T-cell (primary cell): ENCODE results near the gene GGACT. TPM values are rescaled to one million over a fixed set of nuclear protein-coding genes. Genes with fewer than 3 reads are reported as not detected.

Experiments
- ATAC-seq, 4 experiments: fragments of 200-7000 bp in 3 of 4; fragments of 150-1000 bp in 1 of 4; cut with Tn5 transposase; replicated peaks in 1 of 4; 1 replicate in 3 of 4; 2 replicates in 1 of 4; pipeline ENCODE4 v1.10.0; 2021; ENCODE audit warnings: moderate library complexity in 3 of 4, mild to moderate bottlenecking in 2 of 4, moderate number of reproducible peaks in 1 of 4
- CTCF ChIA-PET, 2 donors: fragments of 300-600 bp; sonication (Branson Sonifier 250); formaldehyde crosslinking; loops; one replicate each; lab custom pipeline; 2022; ENCODE audit warnings: antibody characterized with exemption in 2 of 2; lab: Charles Lee
- POLR2A ChIA-PET, 2 donors: fragments of 300-600 bp; sonication (Branson Sonifier 250); formaldehyde crosslinking; loops; one replicate each; lab custom pipeline; 2022; ENCODE audit warnings: antibody characterized with exemption in 2 of 2; lab: Charles Lee
- DNase-seq, 35 experiments: peaks; one replicate each; pipeline versions ENCODE4 v3.0.0 to v3.0.0-alpha.2; 2013 to 2023
- H3K27ac ChIP-seq: one replicate; pipeline ENCODE4 v1.5.1; 2013; ENCODE audit warnings: low read length
- H3K27me3 ChIP-seq, 2 experiments: replicated peaks in 1 of 2; 1 replicate in 1 of 2; 2 replicates in 1 of 2; pipeline versions ENCODE4 v1.6.1 to v1.7.0; 2013; ENCODE audit warnings: low read length in 1 of 2, mixed read lengths in 1 of 2; ENCODE audit not compliant: control insufficient read depth in 2 of 2, insufficient read depth in 2 of 2; ENCODE audit errors: extremely low read depth in 1 of 2
- H3K36me3 ChIP-seq, 2 donors: 1 replicate in 1 of 2; 2 replicates in 1 of 2; pipeline versions ENCODE4 v1.6.1 to v1.7.0; 2013; ENCODE audit warnings: low read length in 1 of 2; ENCODE audit not compliant: control insufficient read depth in 2 of 2, insufficient read depth in 1 of 2; ENCODE audit errors: extremely low read depth in 1 of 2
- H3K4me1 ChIP-seq, 2 experiments: 1 replicate in 1 of 2; 2 replicates in 1 of 2; pipeline versions ENCODE4 v1.6.1 to v1.7.0; 2013; ENCODE audit warnings: low read length in 2 of 2, mixed read lengths in 1 of 2; ENCODE audit not compliant: insufficient read depth in 2 of 2, control insufficient read depth in 1 of 2; ENCODE audit errors: extremely low read depth in 1 of 2
- H3K4me3 ChIP-seq, 2 donors: 1 replicate in 1 of 2; 2 replicates in 1 of 2; pipeline versions ENCODE4 v1.5.1 to v1.7.0; 2013; ENCODE audit warnings: mild to moderate bottlenecking in 2 of 2, low read length in 1 of 2, moderate library complexity in 1 of 2; ENCODE audit not compliant: control insufficient read depth in 1 of 2; ENCODE audit errors: extremely low read depth in 1 of 2
- H3K9me3 ChIP-seq: 2 replicates; pipeline ENCODE4 v1.7.0; 2013
- H3K27ac Mint-ChIP-seq, 2 donors: one replicate each; pipeline ENCODE4 v1.8.0; 2020 to 2021; ENCODE audit warnings: mild to moderate bottlenecking in 2 of 2, mixed read lengths in 2 of 2
- H3K27me3 Mint-ChIP-seq, 2 donors: one replicate each; pipeline ENCODE4 v1.8.0; 2021 to 2022; ENCODE audit warnings: mixed read lengths in 2 of 2
- H3K36me3 Mint-ChIP-seq: one replicate; pipeline ENCODE4 v1.8.0; 2021; ENCODE audit warnings: mixed read lengths
- H3K4me1 Mint-ChIP-seq, 3 donors: one replicate each; pipeline ENCODE4 v1.8.0; 2020 to 2022; ENCODE audit warnings: mixed read lengths in 3 of 3, mild to moderate bottlenecking in 1 of 3
- H3K4me3 Mint-ChIP-seq, 3 donors: one replicate each; pipeline ENCODE4 v1.8.0; 2020 to 2022; ENCODE audit warnings: mild to moderate bottlenecking in 3 of 3, mixed read lengths in 3 of 3, moderate library complexity in 3 of 3
- H3K9me3 Mint-ChIP-seq, 3 donors: one replicate each; pipeline ENCODE4 v1.8.0; 2020 to 2022; ENCODE audit warnings: mixed read lengths in 3 of 3
- WGBS: methylation state at CpG from one replicate; pipeline ENCODE4 v1.1.5; 2013; ENCODE audit warnings: missing lambda C conversion rate; ENCODE audit not compliant: insufficient coverage; 5-methylcytosine and 5-hydroxymethylcytosine counted together
- total RNA-seq, 35 experiments: library from RNA in 6 of 35; stranded (reverse) in 6 of 35; fragments of 120-200 nt in 1 of 35; gene quantifications; one replicate each; pipeline versions ENCODE4 v1.2.1 to v1.2.4 and lab custom pipeline; 2013 to 2026

GGACT gene
- total RNA-seq, 5 donors from 2014 or later (not counting 1 experiment from before 2014, with no cell fraction given), result 4.4 to 7.9 (median 6.4) TPM

DNA sequence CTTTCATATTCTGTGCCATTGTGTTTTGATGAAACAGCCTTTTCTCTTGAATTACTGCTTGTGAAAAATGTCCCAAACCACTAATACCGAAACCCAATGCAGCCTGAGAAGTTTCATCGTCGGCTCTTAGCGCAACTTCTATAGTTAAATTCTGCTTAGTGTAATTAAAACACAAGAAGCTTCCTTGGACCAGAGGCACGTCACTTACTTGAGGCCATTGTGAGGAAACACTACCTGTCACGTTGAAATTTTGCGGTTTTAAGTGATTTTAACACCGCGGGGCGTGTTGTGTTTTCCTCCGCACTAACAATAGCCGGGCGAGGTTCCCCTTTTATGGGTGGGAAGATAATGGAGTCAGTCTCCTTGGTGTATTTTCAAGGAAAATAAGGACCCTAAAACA lies 70.9 kb downstream of the GGACT start:
- no peak overlapping the region for H3K27ac ChIP-seq
- WGBS, result 20% methylated on average over 1 of the region's 13 CpGs

DNA sequence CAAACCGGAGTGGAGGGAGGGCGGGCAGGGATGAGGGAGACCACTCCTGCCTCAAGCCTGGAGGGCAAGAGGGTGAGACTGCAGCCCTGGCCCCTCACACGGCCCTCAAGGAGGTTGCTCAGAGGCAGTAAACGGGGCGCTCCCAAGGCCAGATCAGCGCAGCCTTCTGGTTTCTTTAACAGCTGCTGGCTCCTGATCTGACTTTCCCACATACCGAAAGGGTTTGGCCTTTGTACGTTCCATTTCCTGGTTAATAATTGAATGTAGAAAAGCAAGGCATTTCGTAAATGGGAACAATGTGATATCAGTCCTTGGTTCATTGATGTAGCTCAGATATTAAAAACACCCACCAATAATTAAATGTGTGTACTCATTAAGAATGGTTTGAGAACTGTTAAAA lies 71.5 kb downstream of the GGACT start:
- H3K27ac Mint-ChIP-seq, result no peak overlapping the region
- CTCF ChIA-PET, result interaction anchor here (0.5 to 1.0 kb wide), 7 partner anchors 15 to 1096 kb away, joined by 3 to 8 read pairs (median 3); no protein-coding TSS in a partner anchor

More for the DNA sequence above, 70.9 kb downstream of the GGACT start:
- ATAC-seq, result no peak
- peak in 1 of 35 experiments; percentile 13 for DNase-seq
- no peaks in the 10 kb centered on the region for H3K9me3 Mint-ChIP-seq
- CTCF ChIA-PET, result interaction anchor here (0.6 to 1.0 kb wide), 4 partner anchors 14 to 861 kb away, joined by 3 to 8 read pairs (median 5); no protein-coding TSS in a partner anchor
- peak overlapping the region; percentile 16 to 35 (median 28) for H3K4me3 Mint-ChIP-seq
- POLR2A ChIA-PET, result interaction anchor here in 1 of 2 donors (0.6 to 0.7 kb wide), 2 partner anchors 374 to 614 kb away, joined by 4 read pairs; no protein-coding TSS in a partner anchor
- peak overlapping the region; percentile 28 to 32 for H3K27ac Mint-ChIP-seq
- H3K36me3 Mint-ChIP-seq, result no peaks in the 10 kb centered on the region
- Histone ChIP-seq H3K36me3 (no peaks in the 10 kb centered on the region), H3K4me1 (peaks cover 0 to 12% of the 10 kb centered on the region in 2 experiments), H3K9me3 (no peaks in the 10 kb centered on the region), H3K27me3 (no peaks in the 10 kb centered on the region), H3K4me3 (no peak overlapping the region)
- no peaks in the 10 kb centered on the region for H3K27me3 Mint-ChIP-seq
- peaks cover 4 to 27% (median 25%) of the 10 kb centered on the region in 3 donors for H3K4me1 Mint-ChIP-seq

DNA sequence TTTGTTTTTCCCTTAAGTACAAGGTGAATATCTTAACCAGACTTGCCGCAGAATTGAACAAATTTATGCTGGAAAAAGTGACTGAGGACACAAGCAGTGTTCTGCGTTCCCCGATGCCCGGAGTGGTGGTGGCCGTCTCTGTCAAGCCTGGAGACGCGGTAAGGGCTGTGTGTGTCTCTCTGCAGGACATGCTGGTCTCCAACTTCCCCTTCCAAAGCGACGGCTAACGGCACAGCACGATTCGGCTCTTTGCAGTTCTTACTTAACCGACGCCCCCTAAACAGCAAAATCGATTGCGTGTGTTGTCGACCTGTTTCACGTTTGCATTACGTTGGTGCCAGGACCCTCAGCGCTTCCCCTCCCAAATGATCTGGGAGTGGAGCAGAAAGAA lies 73.2 kb downstream of the GGACT start:
- H3K4me3 Mint-ChIP-seq, result no peak overlapping the region
- H3K36me3 ChIP-seq, result no peaks in the 10 kb centered on the region
- no peaks in the 10 kb centered on the region for H3K27me3 Mint-ChIP-seq
- no peaks in the 10 kb centered on the region for H3K9me3 Mint-ChIP-seq
- no peaks in the 10 kb centered on the region for H3K36me3 Mint-ChIP-seq
- H3K4me1 Mint-ChIP-seq, result peaks cover 4 to 17% (median 16%) of the 10 kb centered on the region in 3 donors
- H3K27me3 ChIP-seq, result no peaks in the 10 kb centered on the region
- H3K9me3 ChIP-seq, result no peaks in the 10 kb centered on the region
- CTCF ChIA-PET, result interaction anchor here (0.5 to 1.7 kb wide), 38 partner anchors 9 to 1432 kb away, joined by 3 to 17 read pairs (median 4); partner anchors contain the start of gene CLYBL (in 1 of the 2)
- no peak overlapping the region for H3K4me3 ChIP-seq
- ATAC-seq (no peak), DNase-seq (no peak)
- WGBS, result 90% methylated on average over 13 of the region's 20 CpGs
- POLR2A ChIA-PET, result no interaction called here
- no peak overlapping the region for H3K27ac Mint-ChIP-seq
- peaks cover 0 to 2% of the 10 kb centered on the region in 2 experiments for H3K4me1 ChIP-seq
- H3K27ac ChIP-seq, result no peak overlapping the region

More for the DNA sequence above, 71.5 kb downstream of the GGACT start:
- peak overlapping the region in 2 of 3 donors; percentile 16 to 28 for H3K4me3 Mint-ChIP-seq
- 88% methylated on average over 6 of the region's 9 CpGs for WGBS
- Histone ChIP-seq H3K36me3 (no peaks in the 10 kb centered on the region), H3K27ac (no peak overlapping the region), H3K27me3 (no peaks in the 10 kb centered on the region), H3K4me3 (no peak overlapping the region), H3K9me3 (no peaks in the 10 kb centered on the region), H3K4me1 (peaks cover 0 to 8% of the 10 kb centered on the region in 2 experiments)
- peaks cover 4 to 24% (median 21%) of the 10 kb centered on the region in 3 donors for H3K4me1 Mint-ChIP-seq
- H3K9me3 Mint-ChIP-seq, result no peaks in the 10 kb centered on the region
- ATAC-seq (no peak), DNase-seq (no peak)
- POLR2A ChIA-PET, result interaction anchor here in 1 of 2 donors (0.6 kb wide), 1 partner anchor 513 kb away, joined by 3 read pairs; no protein-coding TSS in a partner anchor
- no peaks in the 10 kb centered on the region for H3K36me3 Mint-ChIP-seq
- H3K27me3 Mint-ChIP-seq, result no peaks in the 10 kb centered on the region

DNA sequence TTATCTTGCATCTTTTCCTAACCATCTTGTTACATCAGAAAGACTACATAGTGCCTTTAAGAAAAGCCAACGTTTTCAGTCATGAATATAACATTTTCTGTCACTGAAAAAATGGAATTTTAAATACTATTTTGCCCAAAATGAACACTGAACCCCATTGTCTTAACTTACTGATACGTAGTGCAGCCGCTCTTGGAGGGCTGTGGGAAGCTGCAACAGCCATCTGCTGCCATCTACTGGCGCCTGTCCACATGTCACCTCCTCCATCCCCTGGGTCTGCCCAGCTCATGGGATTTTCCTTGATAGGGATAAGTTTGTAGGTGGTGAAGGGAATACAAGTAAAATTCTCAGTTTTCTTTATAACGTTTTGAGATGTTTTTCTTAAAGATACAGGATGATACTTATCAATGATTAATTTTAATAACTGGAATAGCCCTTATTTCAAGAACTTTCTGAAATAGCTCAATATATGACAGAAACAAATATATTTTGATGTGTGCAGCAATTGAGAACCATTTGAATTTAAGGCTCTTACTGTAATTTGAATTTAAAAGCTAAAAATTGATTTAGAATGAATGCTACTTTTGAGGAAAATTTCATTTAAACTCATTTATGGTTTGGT lies 73.7 kb downstream of the GGACT start:
- H3K36me3 Mint-ChIP-seq, result no peaks in the 10 kb centered on the region

DNA sequence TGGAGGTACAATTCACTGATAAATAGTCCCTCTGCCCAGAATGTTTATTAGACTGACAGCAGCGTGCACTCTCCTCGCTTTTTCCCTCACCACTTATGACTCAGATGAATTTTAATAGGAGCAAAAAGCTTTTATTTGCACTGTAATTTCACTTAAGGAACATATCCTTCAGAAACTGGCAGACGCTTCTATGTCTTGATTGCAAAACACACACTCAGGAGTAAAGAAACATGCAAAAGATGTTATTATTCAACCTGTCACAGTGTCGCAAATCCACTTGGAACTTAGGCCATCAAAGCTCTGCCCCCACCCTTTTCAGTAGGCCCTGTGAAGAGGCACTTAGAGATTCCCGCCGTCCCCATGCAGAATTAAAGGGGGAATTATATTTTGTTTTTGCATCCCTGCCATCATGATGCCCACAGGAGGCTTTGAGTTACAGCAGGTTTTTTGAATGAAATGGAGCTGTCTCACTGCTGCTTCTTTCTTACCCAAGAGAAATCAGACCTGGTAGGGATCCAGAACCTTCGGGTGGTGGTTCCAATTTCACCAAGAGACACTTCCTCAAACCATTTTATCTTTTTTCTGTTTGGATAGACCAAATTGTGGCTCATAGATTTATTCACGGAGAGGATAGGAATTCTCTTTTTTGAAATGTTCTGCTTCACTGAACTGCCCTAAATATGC lies 74.5 kb downstream of the GGACT start:
- H3K27me3 Mint-ChIP-seq, result no peaks in the 10 kb centered on the region
- WGBS, result 83% methylated on average over 2 of the region's 8 CpGs
- no peak overlapping the region for H3K27ac Mint-ChIP-seq

More for the DNA sequence above, 73.7 kb downstream of the GGACT start:
- WGBS, result 0% methylated on average over 1 of the region's 5 CpGs
- H3K4me1 Mint-ChIP-seq, result peaks cover 4 to 17% (median 16%) of the 10 kb centered on the region in 3 donors
- no peak overlapping the region for H3K4me3 Mint-ChIP-seq
- H3K4me1 ChIP-seq, result peaks cover 0 to 2% of the 10 kb centered on the region in 2 experiments
- no peaks in the 10 kb centered on the region for H3K27me3 ChIP-seq
- CTCF ChIA-PET, result interaction anchor here (0.5 to 1.7 kb wide), 41 partner anchors 9 to 1432 kb away, joined by 3 to 17 read pairs (median 4); partner anchors contain the start of gene CLYBL (in 1 of the 2)
- peak; percentile 88 to 96 (median 92) for ATAC-seq
- no peaks in the 10 kb centered on the region for H3K36me3 ChIP-seq
- no peaks in the 10 kb centered on the region for H3K9me3 Mint-ChIP-seq
- no peaks in the 10 kb centered on the region for H3K9me3 ChIP-seq
- H3K27me3 Mint-ChIP-seq, result no peaks in the 10 kb centered on the region
- POLR2A ChIA-PET, result no interaction called here
- H3K4me3 ChIP-seq, result no peak overlapping the region
- peak; percentile 31 to 85 (median 63) for DNase-seq
- H3K27ac ChIP-seq, result no peak overlapping the region
- H3K27ac Mint-ChIP-seq, result no peak overlapping the region

DNA sequence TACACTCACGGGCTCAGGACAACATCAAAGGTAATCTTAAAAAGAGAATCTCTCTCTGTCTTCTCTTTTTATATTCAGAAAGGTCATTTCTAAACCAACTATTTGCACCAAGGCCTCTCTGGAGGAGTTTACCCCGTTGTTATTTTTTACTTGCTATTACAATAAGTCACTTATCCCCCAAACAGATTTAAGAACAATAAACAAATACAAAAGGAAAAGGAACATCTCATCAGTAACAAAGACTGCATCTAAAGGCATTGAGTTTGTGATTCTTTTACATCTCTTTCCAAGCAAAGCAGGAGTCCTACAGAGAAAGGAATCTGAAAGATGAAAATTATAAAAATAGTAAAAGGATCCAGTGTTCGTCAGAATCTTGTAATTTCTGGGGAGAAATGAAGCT lies 75.4 kb downstream of the GGACT start:
- no peak overlapping the region for H3K4me3 ChIP-seq
- H3K9me3 ChIP-seq, result no peaks in the 10 kb centered on the region
- peaks cover 4 to 14% (median 13%) of the 10 kb centered on the region in 3 donors for H3K4me1 Mint-ChIP-seq
- no peak for DNase-seq
- peaks cover 0 to 2% of the 10 kb centered on the region in 2 experiments for H3K4me1 ChIP-seq
- WGBS, result 88% methylated on average over 1 of the region's 3 CpGs
- CTCF ChIA-PET, result interaction anchor here in 1 of 2 donors (1.4 kb wide), 1 partner anchor 985 kb away, joined by 3 read pairs; no protein-coding TSS in a partner anchor
- H3K27me3 ChIP-seq, result no peaks in the 10 kb centered on the region
- no peaks in the 10 kb centered on the region for H3K36me3 ChIP-seq
- no peak overlapping the region for H3K4me3 Mint-ChIP-seq
- no peaks in the 10 kb centered on the region for H3K36me3 Mint-ChIP-seq
- no peak for ATAC-seq
- no peak overlapping the region for H3K27ac Mint-ChIP-seq
- no peaks in the 10 kb centered on the region for H3K9me3 Mint-ChIP-seq
- H3K27ac ChIP-seq, result no peak overlapping the region
- POLR2A ChIA-PET, result no interaction called here
- no peaks in the 10 kb centered on the region for H3K27me3 Mint-ChIP-seq

More for the DNA sequence above, 74.5 kb downstream of the GGACT start:
- ATAC-seq (no peak), DNase-seq (no peak)
- ChIA-PET CTCF (interaction anchor here (0.5 to 1.7 kb wide), 24 partner anchors 10 to 1001 kb away, joined by 3 to 17 read pairs (median 5); partner anchors contain the start of gene CLYBL (in 1 of the 2)), POLR2A (no interaction called here)
- H3K4me1 Mint-ChIP-seq, result peaks cover 4 to 17% (median 16%) of the 10 kb centered on the region in 3 donors
- peaks cover 0 to 2% of the 10 kb centered on the region in 2 experiments for H3K4me1 ChIP-seq
- H3K36me3 ChIP-seq, result no peaks in the 10 kb centered on the region
- H3K9me3 ChIP-seq, result no peaks in the 10 kb centered on the region
- no peak overlapping the region for H3K27ac ChIP-seq
- H3K4me3 Mint-ChIP-seq, result no peak overlapping the region
- H3K9me3 Mint-ChIP-seq, result no peaks in the 10 kb centered on the region
- no peak overlapping the region for H3K4me3 ChIP-seq
- H3K27me3 ChIP-seq, result no peaks in the 10 kb centered on the region
- H3K36me3 Mint-ChIP-seq, result no peaks in the 10 kb centered on the region
